Endothelial cell of umbilical vein (primary cell): ENCODE measurements around the gene CASP2. TPM values are rescaled to one million over a fixed set of nuclear protein-coding genes. Genes with fewer than 3 reads are reported as not detected.

Source experiments
- BruUV-seq: library from RNA; stranded (reverse); fragments of 400-500 nt; replicated peaks from 2 replicates; lab custom pipeline; 2021; lab: Mats Ljungman, UMichigan
- CTCF ChIA-PET: fragments of 300-600, 350-600 bp; sonication (Branson Sonifier 250); formaldehyde crosslinking; loops from one replicate; lab custom pipeline; 2021; ENCODE audit warnings: antibody characterized with exemption, inconsistent platforms; lab: Charles Lee
- POLR2A ChIA-PET: fragments of 300-600, 350-600 bp; sonication (Branson Sonifier 250); formaldehyde crosslinking; loops from one replicate; lab custom pipeline; 2021; ENCODE audit warnings: antibody characterized with exemption, inconsistent platforms; lab: Charles Lee
- DNase-seq: peaks from one replicate; pipeline ENCODE4 v3.0.0-alpha.2; 2011; ENCODE audit warnings: low read depth, low spot score
- FAIRE-seq: peaks from 2 replicates; lab custom pipeline; 2011; peaks lifted over from hg19 to GRCh38; lab: Jason Lieb, UNC
- H2AFZ ChIP-seq: 2 replicates; pipeline ENCODE4 v1.6.0; 2012; ENCODE audit warnings: low read depth, low read length, control low read depth, inconsistent platforms
- H3K27ac ChIP-seq: 2 replicates; pipeline ENCODE4 v1.5.1; 2011; ENCODE audit warnings: low read depth, mild to moderate bottlenecking, control low read depth, low read length, moderate library complexity; ENCODE audit not compliant: insufficient read depth
- H3K27me3 ChIP-seq, 2 experiments: 2 replicates each; pipeline versions ENCODE4 v1.6.0 to v1.6.1; 2011; ENCODE audit warnings: low read length in 2 of 2, mixed read lengths in 1 of 2; ENCODE audit not compliant: control insufficient read depth in 2 of 2, insufficient read depth in 2 of 2
- H3K36me3 ChIP-seq, 2 experiments: 2 replicates in 1 of 2; 3 replicates in 1 of 2; pipeline ENCODE4 v1.5.1; 2011; ENCODE audit warnings: low read length in 2 of 2, mild to moderate bottlenecking in 1 of 2, moderate library complexity in 1 of 2; ENCODE audit not compliant: control insufficient read depth in 2 of 2, insufficient read depth in 2 of 2; ENCODE audit errors: extremely low read depth in 1 of 2
- H3K4me1 ChIP-seq: 3 replicates; pipeline ENCODE4 v1.5.1; 2011; ENCODE audit warnings: mild to moderate bottlenecking, low read length; ENCODE audit not compliant: control insufficient read depth, insufficient read depth; ENCODE audit errors: extremely low read depth
- H3K4me2 ChIP-seq: 2 replicates; pipeline ENCODE4 v1.6.1; 2011; ENCODE audit warnings: low read length, control low read depth, mixed read lengths; ENCODE audit not compliant: insufficient read depth
- H3K4me3 ChIP-seq, 3 experiments: fragments of 200-600 bp in 1 of 3; sonication (generic), shearing (Covaris generic) in 1 of 3; replicated peaks in 1 of 3; 2 replicates each; pipeline ENCODE4 v1.5.1; 2011 to 2016; ENCODE audit warnings: control low read depth in 3 of 3, low read length in 3 of 3, mild to moderate bottlenecking in 2 of 3, inconsistent platforms in 1 of 3, low read depth in 1 of 3, moderate library complexity in 1 of 3; ENCODE audit not compliant: insufficient read depth in 1 of 3
- H3K79me2 ChIP-seq: 2 replicates; pipeline ENCODE4 v1.6.0; 2012; ENCODE audit warnings: low read length, inconsistent platforms; ENCODE audit not compliant: control insufficient read depth, insufficient read depth
- H3K9ac ChIP-seq: replicated peaks from 2 replicates; pipeline ENCODE3; 2011; ENCODE audit warnings: low read length, control low read depth; ENCODE audit not compliant: insufficient read depth; ENCODE audit errors: extremely low read depth
- H3K9me1 ChIP-seq: replicated peaks from 3 replicates; pipeline ENCODE4 v1.6.0; 2011; ENCODE audit warnings: mild to moderate bottlenecking, low read length; ENCODE audit not compliant: control insufficient read depth, insufficient read depth; ENCODE audit errors: extremely low read depth
- H3K9me3 ChIP-seq: replicated peaks from 2 replicates; pipeline ENCODE4 v1.5.1; 2012; ENCODE audit warnings: low read length, inconsistent platforms; ENCODE audit not compliant: control insufficient read depth, insufficient read depth
- H4K20me1 ChIP-seq: replicated peaks from 2 replicates; pipeline ENCODE3; 2011; ENCODE audit warnings: mild to moderate bottlenecking, low read length; ENCODE audit not compliant: control insufficient read depth, insufficient read depth; ENCODE audit errors: extremely low read depth
- EZH2 ChIP-seq: IDR thresholded peaks from 2 replicates; pipeline ENCODE4 v1.6.1; 2012; ENCODE audit warnings: borderline replicate concordance, low read depth, mild to moderate bottlenecking, moderate library complexity, low read length, inconsistent platforms; ENCODE audit not compliant: severe bottlenecking
- FOS ChIP-seq: IDR thresholded peaks from 2 replicates; pipeline ENCODE4 v1.6.1; 2011; ENCODE audit warnings: mild to moderate bottlenecking, low read length, moderate library complexity, borderline replicate concordance; ENCODE audit not compliant: insufficient read depth
- GATA2 ChIP-seq: IDR thresholded peaks from 2 replicates; pipeline ENCODE4 v1.7.0; 2011; ENCODE audit warnings: low read depth, mild to moderate bottlenecking, moderate library complexity, mixed read lengths, low read length; ENCODE audit not compliant: insufficient read length, insufficient read depth
- JUN ChIP-seq: IDR thresholded peaks from 2 replicates; pipeline ENCODE4 v1.6.1; 2011; ENCODE audit warnings: borderline replicate concordance, low read depth; ENCODE audit not compliant: insufficient read length, insufficient read depth
- MYC ChIP-seq: IDR thresholded peaks from one replicate; pipeline ENCODE4 v1.6.1; 2011; ENCODE audit warnings: mild to moderate bottlenecking, low read depth, low read length
- POLR2A ChIP-seq: IDR thresholded peaks from 2 replicates; pipeline ENCODE4 v1.6.1; 2012; ENCODE audit warnings: low read depth, mild to moderate bottlenecking, control low read depth, low read length
- POLR2AphosphoS5 ChIP-seq: IDR thresholded peaks from 2 replicates; pipeline ENCODE4 v1.6.1; 2012; ENCODE audit warnings: low read depth, mild to moderate bottlenecking, control low read depth, low read length, moderate library complexity; ENCODE audit not compliant: insufficient read depth
- dilution Hi-C: fragments of 300-500 bp; cut with MboI; formaldehyde crosslinking; loops from one replicate; pipeline ENCODE4 v1.15.0; 2019; ENCODE audit warnings: low sequenced_read_pairs; ENCODE audit not compliant: extremely low pct_ligation_motif_present
- intact Hi-C: fragments of 100-400 bp; cut with micrococcal nuclease; formaldehyde crosslinking; loops from one replicate; pipeline ENCODE4 v1.10.0; 2022
- polyA plus RNA-seq, 4 experiments: library from polyadenylated mRNA; depleted of rRNA in 3 of 4; stranded (reverse) in 3 of 4; unstranded in 1 of 4; fragments of >200 nt; gene quantifications; 2 replicates each; pipeline versions ENCODE4 v1.2.1 to v1.2.3, GENCODE V29; 2011 to 2012; ENCODE audit warnings: missing spikeins in 1 of 4
- total RNA-seq: library from RNA; stranded (reverse); gene quantifications from 2 replicates; pipeline ENCODE4 v1.2.3, GENCODE V29; 2021
- TF ChIP-seq, protein P1 (sequence below), 2 donors: IDR thresholded peaks; 1 replicate in 1 of 2; 2 replicates in 1 of 2; pipeline ENCODE4 v1.5.1; 2011; ENCODE audit warnings: low read length in 2 of 2, mild to moderate bottlenecking in 2 of 2, moderate library complexity in 2 of 2, control low read depth in 1 of 2, inconsistent platforms in 1 of 2, low read depth in 1 of 2; ENCODE audit not compliant: insufficient read depth in 1 of 2; ENCODE audit errors: extremely low read depth in 1 of 2
- TF ChIP-seq, protein P2 (sequence below): IDR thresholded peaks from 2 replicates; pipeline ENCODE4 v1.6.1; 2011; ENCODE audit not compliant: insufficient read depth, insufficient read length

CASP2 gene
- total and polyA plus RNA-seq, 2 donors (not counting 3 experiments of a cell fraction or from before 2014, with no cell fraction given), result 36.3 to 57.9 TPM

DNA sequence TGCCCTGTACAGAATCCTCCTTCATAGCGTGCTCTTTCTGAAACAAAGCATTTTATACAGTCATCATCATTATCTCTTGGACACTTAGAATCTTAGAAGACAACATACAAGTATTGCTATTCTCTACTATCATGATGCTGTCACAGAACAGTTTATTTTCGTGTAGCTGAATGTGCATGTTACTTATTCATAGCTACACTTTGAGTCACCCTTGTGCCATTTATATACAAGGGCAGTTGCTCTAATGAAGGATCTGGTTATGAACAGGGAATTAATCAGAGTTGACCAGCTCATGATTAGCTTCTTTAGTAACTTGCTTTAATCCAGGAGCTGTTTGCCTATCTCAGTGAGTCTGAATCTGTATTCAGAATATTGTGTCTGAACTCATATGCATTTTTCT is 11.2 kb downstream of the CASP2 start:
- TF ChIP-seq GATA2 (no peak), JUN (no peak), POLR2A (no peak), EZH2 (no peak), MYC (no peak), FOS (no peak), POLR2AphosphoS5 (no peak)
- TF ChIP-seq, protein P1, sequence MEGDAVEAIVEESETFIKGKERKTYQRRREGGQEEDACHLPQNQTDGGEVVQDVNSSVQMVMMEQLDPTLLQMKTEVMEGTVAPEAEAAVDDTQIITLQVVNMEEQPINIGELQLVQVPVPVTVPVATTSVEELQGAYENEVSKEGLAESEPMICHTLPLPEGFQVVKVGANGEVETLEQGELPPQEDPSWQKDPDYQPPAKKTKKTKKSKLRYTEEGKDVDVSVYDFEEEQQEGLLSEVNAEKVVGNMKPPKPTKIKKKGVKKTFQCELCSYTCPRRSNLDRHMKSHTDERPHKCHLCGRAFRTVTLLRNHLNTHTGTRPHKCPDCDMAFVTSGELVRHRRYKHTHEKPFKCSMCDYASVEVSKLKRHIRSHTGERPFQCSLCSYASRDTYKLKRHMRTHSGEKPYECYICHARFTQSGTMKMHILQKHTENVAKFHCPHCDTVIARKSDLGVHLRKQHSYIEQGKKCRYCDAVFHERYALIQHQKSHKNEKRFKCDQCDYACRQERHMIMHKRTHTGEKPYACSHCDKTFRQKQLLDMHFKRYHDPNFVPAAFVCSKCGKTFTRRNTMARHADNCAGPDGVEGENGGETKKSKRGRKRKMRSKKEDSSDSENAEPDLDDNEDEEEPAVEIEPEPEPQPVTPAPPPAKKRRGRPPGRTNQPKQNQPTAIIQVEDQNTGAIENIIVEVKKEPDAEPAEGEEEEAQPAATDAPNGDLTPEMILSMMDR (IDR thresholded peaks at IDR 0.05; ENCODE audit: extremely low read depth in 1 of 2, insufficient read depth in 1 of 2, low read depth in 1 of 2, low read length in 2 of 2), result no peak
- TF ChIP-seq, protein P2, sequence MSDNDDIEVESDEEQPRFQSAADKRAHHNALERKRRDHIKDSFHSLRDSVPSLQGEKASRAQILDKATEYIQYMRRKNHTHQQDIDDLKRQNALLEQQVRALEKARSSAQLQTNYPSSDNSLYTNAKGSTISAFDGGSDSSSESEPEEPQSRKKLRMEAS, result no peak
- no TSS peak for BruUV-seq
- peaks cover 3% of the 10 kb centered on the region for H4K20me1 ChIP-seq
- H2AFZ ChIP-seq, result no peak overlapping the region
- no peaks in the 10 kb centered on the region for H3K9me3 ChIP-seq
- ChIA-PET POLR2A (no interaction called here), CTCF (interaction anchor here (0.6 to 4.7 kb wide), 23 partner anchors 9 to 117 kb away, joined by 3 to 40 read pairs (median 3); partner anchors contain the start of genes CASP2 and GSTK1)
- H3K4me2 ChIP-seq, result no peak overlapping the region
- FAIRE-seq, result no peak
- H3K4me3 ChIP-seq, result no peak overlapping the region
- H3K79me2 ChIP-seq, result peaks cover 17% of the 10 kb centered on the region
- H3K9me1 ChIP-seq, result no peaks in the 10 kb centered on the region
- dilution Hi-C loops, result no loop called here
- H3K27ac ChIP-seq, result no peak overlapping the region
- H3K9ac ChIP-seq, result no peak overlapping the region
- DNase-seq, result no peak
- no peaks in the 10 kb centered on the region for H3K27me3 ChIP-seq
- peaks cover 27% of the 10 kb centered on the region for H3K4me1 ChIP-seq
- intact Hi-C loops, result loop anchor here (5.0 kb wide), 1 partner anchor 292 kb away; no protein-coding TSS in a partner anchor
- peaks cover 31 to 64% of the 10 kb centered on the region in 2 experiments for H3K36me3 ChIP-seq
